Measurements from ENCODE around the gene KCTD19.
A peak's percentile ranks its signal among the peaks of the same experiment; 100 is the strongest.

KCTD19 gene

DNA sequence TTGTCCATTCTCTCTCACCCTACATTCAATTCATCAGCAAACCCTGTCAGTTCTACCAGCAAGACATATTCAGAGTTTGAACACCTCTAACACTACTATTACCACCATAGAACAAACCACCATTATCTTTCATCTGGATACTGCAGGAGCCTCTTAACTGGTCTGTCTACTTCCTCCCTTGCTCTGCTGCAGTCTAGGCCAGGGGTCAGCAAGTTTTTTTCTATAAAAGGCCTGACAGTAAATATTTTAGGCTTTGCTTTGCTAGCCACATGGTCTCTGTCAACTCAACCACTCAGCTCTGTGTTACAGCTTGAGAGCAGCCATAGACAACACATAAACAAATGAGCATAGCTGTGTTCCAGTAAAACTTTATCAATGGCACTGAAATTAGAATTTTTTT, 13.8 kb downstream of the KCTD19 start:
- no peak for DNase-seq

- no peak for DNase-seq
Observed at GRCh38 chr16:67311607-67312488, 14.7 kb downstream of the KCTD19 start.

DNA sequence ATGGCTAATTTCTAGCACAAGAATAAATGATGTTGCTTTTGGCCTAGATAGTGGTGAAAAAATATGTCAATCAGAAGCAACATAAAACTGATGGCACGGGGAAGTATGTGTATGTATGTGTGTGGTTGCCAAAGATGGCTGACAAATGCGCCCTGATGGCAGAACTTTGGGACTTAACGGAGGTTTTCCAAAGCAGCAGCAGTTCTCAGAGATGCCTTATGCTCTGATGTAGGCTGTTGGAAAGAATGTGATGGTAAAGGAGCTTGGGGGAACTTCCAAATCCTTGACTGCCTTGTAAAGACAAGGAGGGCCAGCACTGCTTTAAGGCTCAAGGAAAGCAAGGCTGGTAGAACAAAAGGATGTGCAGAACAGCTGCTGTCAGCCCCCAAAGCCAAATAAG, 16.0 kb downstream of the KCTD19 start:
- no peak for DNase-seq

GRCh38 chr16:67305216-67306071, 21.1 kb downstream of the KCTD19 start:
- no peak for DNase-seq

DNA sequence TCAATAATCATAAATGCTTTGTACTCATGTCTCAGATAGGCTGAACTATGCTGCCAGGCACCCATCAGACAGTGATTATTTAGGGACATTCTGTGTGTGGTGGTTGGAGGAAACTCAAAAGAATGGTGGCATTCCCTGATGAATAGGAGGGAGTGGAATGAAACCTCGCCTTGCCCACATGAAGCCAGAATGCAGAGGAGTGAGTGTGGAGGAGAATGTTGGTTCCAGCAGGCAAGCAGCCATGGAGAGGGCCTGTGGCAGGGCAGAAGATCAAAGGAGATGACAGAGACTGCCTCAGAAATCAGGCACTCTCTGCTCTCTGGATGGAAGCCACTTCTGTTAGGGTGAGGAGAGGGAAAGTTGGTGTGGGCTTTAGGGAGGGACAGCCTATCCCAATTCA, 22.5 kb downstream of the KCTD19 start:
- no peak for DNase-seq

DNA sequence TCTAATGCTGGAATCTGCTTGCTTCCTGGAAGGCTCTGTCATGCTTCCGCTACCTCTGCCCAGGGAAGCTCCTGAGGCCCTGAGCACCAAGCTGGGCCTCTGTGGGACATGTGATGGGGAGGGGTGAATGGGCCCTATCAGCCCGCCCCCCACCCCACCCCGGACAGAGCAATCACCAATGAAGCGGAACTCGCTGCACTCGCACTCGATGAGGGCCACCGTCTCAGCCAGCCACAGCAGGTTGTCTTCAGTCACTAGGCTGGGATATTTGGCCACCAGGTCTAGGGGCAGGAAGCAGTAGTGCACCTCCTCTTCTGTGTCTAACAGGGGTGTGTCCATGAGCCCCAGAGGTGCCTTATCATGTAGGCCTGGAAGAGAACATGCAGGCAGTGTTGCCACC, 23.6 kb downstream of the KCTD19 start:
- DNase-seq, result no peak

DNA sequence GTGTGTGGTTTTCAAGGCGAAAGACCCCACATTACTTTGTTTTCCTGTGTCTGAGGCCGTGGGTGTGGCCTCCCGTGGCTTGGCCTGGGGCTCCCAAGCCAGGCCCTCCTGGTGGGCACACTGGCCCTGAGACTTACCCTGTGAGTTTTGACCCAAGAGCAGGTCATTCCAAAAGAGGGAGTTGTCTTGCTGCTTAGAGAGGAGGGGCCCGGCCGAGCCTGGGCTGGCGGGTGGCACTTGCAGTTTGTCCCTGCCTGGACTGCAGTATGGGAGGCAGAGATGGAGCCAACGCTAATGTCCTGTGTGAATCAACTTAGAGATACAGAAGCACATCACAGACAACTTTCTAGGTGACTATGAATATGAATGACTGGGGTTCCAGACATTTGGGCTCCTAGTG, 24.5 kb downstream of the KCTD19 start:
- no peak for DNase-seq

- DNase-seq, result no peak
Observed at GRCh38 chr16:67301080-67301782, 25.3 kb downstream of the KCTD19 start.

GRCh38 chr16:67299269-67299668, 27.3 kb downstream of the KCTD19 start:
- DNase-seq, result no peak

DNA sequence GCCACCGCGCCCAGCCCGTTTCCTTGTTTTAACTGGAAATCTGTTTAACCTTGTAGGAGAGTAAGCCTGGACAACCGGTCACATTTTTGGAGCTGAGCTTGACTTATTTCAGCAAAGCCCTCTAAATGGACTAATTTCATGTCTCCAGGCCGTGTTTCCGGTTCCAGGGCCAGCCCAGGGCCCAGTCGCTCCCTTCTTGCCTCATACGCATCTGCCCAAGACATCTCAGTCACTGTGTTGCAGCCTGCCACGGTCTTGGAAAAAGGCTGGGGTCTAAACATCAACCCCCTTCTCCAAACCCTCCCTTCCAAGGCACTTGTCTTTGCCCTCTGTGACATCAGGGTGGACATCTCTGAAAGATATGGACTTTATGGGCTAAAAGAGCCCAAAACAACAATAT, 28.3 kb downstream of the KCTD19 start:
- no peak for DNase-seq

- DNase-seq, result no peak
Observed at GRCh38 chr16:67296420-67296819, 30.1 kb downstream of the KCTD19 start.

- no peak for DNase-seq
Observed at GRCh38 chr16:67294938-67295361, 31.6 kb downstream of the KCTD19 start.

DNA sequence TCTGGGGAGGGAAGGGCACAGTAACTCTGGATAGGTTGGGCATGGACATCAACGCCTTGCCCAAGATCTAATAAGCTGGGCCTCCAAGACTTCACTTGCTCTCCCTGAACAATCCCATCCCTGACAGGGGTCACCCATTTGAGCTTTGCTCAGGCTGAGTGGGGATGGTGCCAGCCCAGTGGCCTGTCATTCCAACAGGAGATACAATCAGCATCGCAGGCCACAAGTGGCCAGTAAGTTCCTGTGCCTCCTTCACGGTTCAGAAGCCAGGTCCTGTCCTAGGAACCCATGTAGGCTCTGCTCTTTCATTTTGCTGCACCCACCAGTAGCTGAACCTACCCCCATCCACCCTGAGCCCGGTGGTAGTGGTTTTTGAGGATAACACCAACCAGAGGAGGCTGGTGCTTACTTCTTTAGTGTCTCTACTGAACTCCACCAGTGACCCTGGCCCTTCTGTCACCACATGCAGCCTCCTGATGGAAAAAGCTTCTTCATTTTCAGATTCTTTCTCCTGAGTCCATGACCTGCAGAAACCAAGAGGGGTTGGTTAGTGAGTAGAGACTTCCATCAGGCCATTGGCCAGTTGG, 32.3 kb downstream of the KCTD19 start:
- DNase-seq, result no peak

DNA sequence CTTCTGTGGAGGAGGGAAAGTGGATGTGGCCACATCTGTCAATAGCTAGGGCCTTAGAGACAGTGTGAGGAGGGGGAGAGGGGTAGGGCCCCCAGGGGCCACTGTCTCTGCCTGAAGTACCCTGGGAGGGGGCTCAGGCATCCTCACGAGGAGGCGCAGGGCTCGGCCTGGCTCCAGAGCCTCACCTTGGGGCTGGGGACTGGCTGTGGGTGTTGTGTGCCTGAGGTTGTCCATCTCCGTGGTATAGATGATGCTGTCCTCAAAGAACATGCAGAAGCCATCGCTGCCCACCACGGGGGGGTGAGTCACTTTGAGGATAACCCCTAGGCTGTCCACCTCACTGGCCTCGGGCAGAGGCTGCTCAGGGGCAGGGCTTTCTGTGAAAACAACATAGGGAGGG, 35.1 kb downstream of the KCTD19 start:
- DNase-seq, result no peak

DNA sequence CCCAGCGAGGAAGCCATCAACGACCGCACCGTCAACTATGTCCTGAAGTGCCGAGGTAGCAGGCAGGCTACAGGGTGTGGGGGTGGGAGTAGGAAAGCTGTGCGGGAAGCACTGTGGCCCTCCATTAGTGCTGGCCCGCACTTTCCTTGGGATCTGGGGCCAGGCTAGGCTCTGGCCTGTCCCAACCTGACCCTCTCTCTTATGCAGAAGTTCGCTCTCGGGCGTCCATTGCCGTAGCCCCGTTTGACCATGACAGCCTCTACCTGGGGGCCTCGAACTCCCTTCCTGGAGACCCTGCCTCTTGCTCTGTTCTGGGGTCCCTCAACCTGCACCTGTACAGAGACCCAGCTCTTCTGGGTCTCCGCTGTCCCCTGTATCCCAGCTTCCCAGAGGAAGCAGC, 38.6 kb downstream of the KCTD19 start:
- DNase-seq, result no peak

DNA sequence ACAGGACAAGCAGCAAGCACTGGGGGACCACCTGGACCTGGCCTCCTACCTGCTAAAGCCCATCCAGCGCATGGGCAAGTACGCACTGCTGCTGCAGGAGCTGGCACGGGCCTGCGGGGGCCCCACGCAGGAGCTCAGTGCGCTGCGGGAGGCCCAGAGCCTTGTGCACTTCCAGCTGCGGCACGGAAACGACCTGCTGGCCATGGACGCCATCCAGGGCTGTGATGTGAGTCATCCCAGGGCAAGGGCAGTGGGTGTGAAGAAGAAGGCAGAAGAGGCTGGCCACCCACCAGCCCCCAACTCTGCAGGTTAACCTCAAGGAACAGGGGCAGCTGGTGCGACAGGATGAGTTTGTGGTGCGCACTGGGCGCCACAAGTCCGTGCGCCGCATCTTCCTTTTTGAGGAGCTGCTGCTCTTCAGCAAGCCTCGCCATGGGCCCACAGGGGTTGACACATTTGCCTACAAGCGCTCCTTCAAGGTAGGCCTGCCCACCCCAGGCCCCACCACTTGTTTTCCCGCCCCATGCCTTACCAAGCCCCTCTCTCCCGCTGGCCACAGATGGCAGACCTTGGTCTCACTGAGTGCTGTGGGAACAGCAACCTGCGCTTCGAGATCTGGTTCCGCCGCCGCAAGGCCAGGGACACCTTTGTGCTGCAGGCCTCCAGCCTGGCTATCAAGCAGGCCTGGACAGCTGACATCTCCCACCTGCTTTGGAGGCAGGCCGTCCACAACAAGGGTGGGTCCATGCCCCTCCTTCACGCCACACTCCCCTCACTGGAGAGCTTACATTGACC, 39.9 kb downstream of the KCTD19 start:
- no peak for DNase-seq

DNA sequence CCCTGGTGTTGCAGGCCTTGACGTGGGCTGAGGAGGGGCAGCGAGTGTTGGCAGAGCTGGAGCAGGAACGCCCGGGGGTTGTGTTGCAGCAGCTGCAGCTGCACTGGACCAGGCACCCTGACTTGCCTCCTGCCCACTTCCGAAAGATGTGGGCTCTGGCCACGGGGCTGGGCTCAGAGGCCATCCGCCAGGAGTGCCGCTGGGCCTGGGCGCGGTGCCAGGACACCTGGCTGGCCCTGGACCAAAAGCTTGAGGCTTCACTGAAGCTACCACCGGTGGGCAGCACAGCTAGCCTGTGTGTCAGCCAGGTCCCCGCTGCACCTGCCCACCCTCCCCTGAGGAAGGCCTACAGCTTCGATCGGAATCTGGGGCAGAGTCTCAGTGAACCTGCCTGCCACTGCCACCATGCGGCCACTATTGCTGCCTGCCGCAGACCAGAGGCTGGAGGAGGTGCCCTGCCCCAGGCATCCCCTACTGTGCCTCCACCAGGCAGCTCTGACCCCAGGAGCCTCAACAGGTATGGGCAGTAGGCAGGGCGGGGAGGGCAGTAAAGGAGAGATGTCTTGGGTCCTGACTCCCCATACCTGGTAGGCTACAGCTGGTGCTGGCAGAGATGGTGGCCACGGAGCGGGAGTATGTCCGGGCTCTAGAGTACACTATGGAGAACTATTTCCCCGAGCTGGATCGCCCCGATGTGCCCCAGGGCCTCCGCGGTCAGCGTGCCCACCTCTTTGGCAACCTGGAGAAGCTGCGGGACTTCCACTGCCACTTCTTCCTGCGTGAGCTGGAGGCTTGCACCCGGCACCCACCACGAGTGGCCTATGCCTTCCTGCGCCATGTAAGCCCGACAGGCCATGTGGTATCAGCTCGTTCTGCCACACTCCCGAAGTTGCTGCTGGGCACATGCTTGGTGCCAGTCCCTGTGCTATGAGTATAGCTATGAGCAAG, 41.6 kb downstream of the KCTD19 start:
- peak; percentile 97 for DNase-seq

GRCh38 chr16:67283826-67284555, 42.5 kb downstream of the KCTD19 start:
- DNase-seq, result peak; percentile 25

- DNase-seq, result no peak
Observed at GRCh38 chr16:67283039-67283825, 43.3 kb downstream of the KCTD19 start.

Data from COR-L47 (cell line).